HEK293 (cell line): ENCODE results near the gene PPP2CA.

Source experiments
- CTCF ChIA-PET: fragments of 350-600 bp; formaldehyde crosslinking; extraction: SDS; loops from one replicate; lab custom pipeline; 2021; ENCODE audit warnings: antibody characterized with exemption; lab: Yijun Ruan, JAX
- POLR2A ChIA-PET: fragments of 300-600 bp; formaldehyde crosslinking; extraction: SDS; loops from one replicate; lab custom pipeline; 2020; ENCODE audit warnings: antibody characterized with exemption, inconsistent platforms; lab: Yijun Ruan, JAX
- H3K27ac ChIP-seq: fragments of 200-500 bp; sonication (Bioruptor generic); 2 replicates; pipeline ENCODE4 v1.5.1; 2014; ENCODE audit warnings: low read depth, low read length, control low read depth, inconsistent platforms; ENCODE audit errors: extremely low read depth
- H3K36me3 ChIP-seq, 2 experiments: fragments of 200-500 bp in 1 of 2; sonication (Bioruptor generic) in 1 of 2; 1 replicate in 1 of 2; 2 replicates in 1 of 2; pipeline ENCODE4 v1.5.1; 2014 to 2017; ENCODE audit warnings: inconsistent platforms in 2 of 2, low read length in 2 of 2; ENCODE audit not compliant: control insufficient read depth in 2 of 2, insufficient read depth in 1 of 2
- H3K4me1 ChIP-seq: fragments of 200-500 bp; sonication (Bioruptor generic); 2 replicates; pipeline ENCODE4 v1.5.1; 2014; ENCODE audit warnings: mild to moderate bottlenecking, low read length, inconsistent platforms; ENCODE audit not compliant: control insufficient read depth, insufficient read depth
- H3K4me3 ChIP-seq: 2 replicates; pipeline ENCODE4 v1.5.1; 2011; ENCODE audit warnings: low read depth, mild to moderate bottlenecking, control low read depth, low read length, moderate library complexity
- H3K9me3 ChIP-seq: fragments of 200-500 bp; sonication (Bioruptor generic); 2 replicates; pipeline ENCODE4 v1.5.1; 2014; ENCODE audit warnings: low read depth, low read length, inconsistent platforms; ENCODE audit not compliant: control insufficient read depth, insufficient read depth
- RBAK ChIP-seq: fragments of 450-650 bp; formaldehyde crosslinking; IDR thresholded peaks from 2 replicates; pipeline ENCODE4 v1.5.1; 2016; ENCODE audit warnings: missing biosample characterization, missing genetic modification characterization
- SETDB1 ChIP-seq: IDR thresholded peaks from one replicate; pipeline ENCODE4 v1.6.1; 2017; ENCODE audit warnings: mild to moderate bottlenecking, low read length, moderate library complexity, mixed read lengths; ENCODE audit not compliant: insufficient read length
- SP7 ChIP-seq: fragments of 450-650 bp; formaldehyde crosslinking; IDR thresholded peaks from 2 replicates; pipeline ENCODE4 v1.5.1; 2016; ENCODE audit warnings: missing biosample characterization, missing genetic modification characterization
- ZBTB17 ChIP-seq: fragments of 450-650 bp; formaldehyde crosslinking; IDR thresholded peaks from 2 replicates; pipeline ENCODE4 v1.5.1; 2016; ENCODE audit warnings: missing biosample characterization, missing genetic modification characterization
- ZBTB8A ChIP-seq: fragments of 450-650 bp; formaldehyde crosslinking; IDR thresholded peaks from 2 replicates; pipeline ENCODE4 v1.5.1; 2016; ENCODE audit warnings: missing biosample characterization, missing genetic modification characterization
- ZNF335 ChIP-seq: fragments of 450-650 bp; formaldehyde crosslinking; conservative IDR thresholded peaks from 2 replicates; pipeline ENCODE4 v1.5.1; 2016; ENCODE audit warnings: missing biosample characterization, missing genetic modification characterization
- ZNF473 ChIP-seq: fragments of 450-650 bp; formaldehyde crosslinking; IDR thresholded peaks from 2 replicates; pipeline ENCODE4 v1.5.1; 2017; ENCODE audit warnings: missing biosample characterization, missing genetic modification characterization
- ZNF654 ChIP-seq: fragments of 450-650 bp; formaldehyde crosslinking; IDR thresholded peaks from 2 replicates; pipeline ENCODE4 v1.5.1; 2016; ENCODE audit warnings: low read depth, missing biosample characterization, missing genetic modification characterization
- ZNF792 ChIP-seq: fragments of 450-650 bp; formaldehyde crosslinking; IDR thresholded peaks from 2 replicates; pipeline ENCODE4 v1.5.1; 2016; ENCODE audit warnings: missing biosample characterization, missing genetic modification characterization
- TF ChIP-seq, protein P1 (sequence below): fragments of 450-650 bp; formaldehyde crosslinking; IDR thresholded peaks from 2 replicates; pipeline ENCODE4 v1.5.1; 2016; ENCODE audit warnings: missing biosample characterization, missing genetic modification characterization
- TF ChIP-seq, protein P2 (sequence below): fragments of 450-650 bp; formaldehyde crosslinking; IDR thresholded peaks from 2 replicates; pipeline ENCODE4 v1.5.1; 2016; ENCODE audit warnings: missing biosample characterization, missing genetic modification characterization
- TF ChIP-seq, protein P3 (sequence below): fragments of 450-650 bp; formaldehyde crosslinking; IDR thresholded peaks from 2 replicates; pipeline ENCODE4 v1.5.1; 2016; ENCODE audit warnings: missing biosample characterization, missing genetic modification characterization
- TF ChIP-seq, protein P4 (sequence below): fragments of 450-650 bp; formaldehyde crosslinking; IDR thresholded peaks from 2 replicates; pipeline ENCODE4 v1.5.1; 2016; ENCODE audit warnings: missing biosample characterization, missing genetic modification characterization

The PPP2CA gene

DNA sequence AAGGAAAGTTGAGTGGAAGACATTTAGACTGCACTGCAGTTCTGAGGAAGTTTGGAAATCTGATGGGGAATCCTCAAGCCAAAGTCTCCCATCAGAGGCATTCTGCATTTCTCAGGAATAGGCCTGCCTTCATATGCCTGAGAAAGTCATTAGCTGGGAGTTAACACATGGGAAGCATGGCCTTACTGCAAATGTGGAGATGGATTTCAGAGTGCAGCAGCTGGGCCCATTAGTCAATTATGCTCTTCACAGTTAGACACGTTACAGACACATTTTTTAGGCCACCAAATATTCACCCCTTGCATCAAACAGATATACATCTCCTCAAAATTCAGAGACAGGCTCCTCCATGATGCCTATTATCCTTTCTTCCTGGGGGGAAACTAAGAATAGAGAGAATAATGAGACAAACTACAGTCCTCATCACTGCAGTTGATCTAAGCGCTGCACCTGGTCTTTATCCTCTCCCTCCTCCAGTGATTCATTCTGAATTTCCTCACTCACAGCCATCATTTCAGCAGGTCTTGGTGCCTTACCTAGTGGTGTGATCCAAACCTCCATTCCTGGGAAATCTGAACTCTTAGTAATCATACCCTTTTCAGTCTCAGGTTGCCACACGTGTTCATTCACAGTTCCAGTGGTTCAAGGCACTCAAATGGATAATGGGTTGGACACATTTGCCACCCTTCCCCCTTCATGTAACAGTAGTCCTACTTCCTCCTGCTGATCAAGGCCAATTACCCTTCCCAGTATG is 47.9 kb upstream of the PPP2CA start:
- H3K36me3 ChIP-seq = no peaks in the 10 kb centered on the region
- POLR2A ChIA-PET = no interaction called here
- H3K27ac ChIP-seq = no peak overlapping the region
- TF ChIP-seq ZBTB17 (tag by site-specific recombination) (0 out of 2 replicates have a peak, but pooled peaks have one; percentile 28), ZBTB8A (tag by site-specific recombination) (no peak)
- TF ChIP-seq, protein P1, sequence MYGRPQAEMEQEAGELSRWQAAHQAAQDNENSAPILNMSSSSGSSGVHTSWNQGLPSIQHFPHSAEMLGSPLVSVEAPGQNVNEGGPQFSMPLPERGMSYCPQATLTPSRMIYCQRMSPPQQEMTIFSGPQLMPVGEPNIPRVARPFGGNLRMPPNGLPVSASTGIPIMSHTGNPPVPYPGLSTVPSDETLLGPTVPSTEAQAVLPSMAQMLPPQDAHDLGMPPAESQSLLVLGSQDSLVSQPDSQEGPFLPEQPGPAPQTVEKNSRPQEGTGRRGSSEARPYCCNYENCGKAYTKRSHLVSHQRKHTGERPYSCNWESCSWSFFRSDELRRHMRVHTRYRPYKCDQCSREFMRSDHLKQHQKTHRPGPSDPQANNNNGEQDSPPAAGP = no peak
- no peaks in the 10 kb centered on the region for H3K9me3 ChIP-seq
- peaks cover 6% of the 10 kb centered on the region for H3K4me1 ChIP-seq
- CTCF ChIA-PET = no interaction called here
- H3K4me3 ChIP-seq = no peak overlapping the region

DNA sequence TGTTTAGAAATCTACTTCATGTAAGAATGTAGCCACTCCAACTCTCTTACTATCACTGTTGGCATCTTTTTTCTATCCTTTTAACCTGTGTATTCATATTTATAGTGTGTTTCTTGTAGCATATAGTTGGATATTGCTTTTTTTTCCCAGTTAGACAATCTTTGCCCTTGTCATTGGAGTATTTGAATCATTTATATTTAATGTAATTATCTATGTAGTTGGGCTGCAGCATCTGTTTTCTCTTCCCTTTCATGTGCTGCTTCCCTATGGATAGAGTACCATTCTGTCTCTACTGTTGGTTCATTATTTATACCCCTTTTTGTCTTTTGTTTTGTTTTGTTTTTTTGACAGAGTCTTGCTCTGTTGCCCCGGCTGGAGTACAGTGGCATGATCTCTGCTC is 45.2 kb upstream of the PPP2CA start:
- H3K36me3 ChIP-seq = no peaks in the 10 kb centered on the region
- H3K4me3 ChIP-seq = no peak overlapping the region
- POLR2A ChIA-PET = interaction anchor here (1.4 kb wide), 1 partner anchor 45 kb away, joined by 4 read pairs; the partner anchor contains the start of gene PPP2CA
- CTCF ChIA-PET = no interaction called here
- no peaks in the 10 kb centered on the region for H3K9me3 ChIP-seq
- H3K27ac ChIP-seq = no peak overlapping the region
- peaks cover 1% of the 10 kb centered on the region for H3K4me1 ChIP-seq
- TF ChIP-seq ZNF792 (tag by site-specific recombination) = no peak
- peak; percentile 48 for TF ChIP-seq SETDB1

DNA sequence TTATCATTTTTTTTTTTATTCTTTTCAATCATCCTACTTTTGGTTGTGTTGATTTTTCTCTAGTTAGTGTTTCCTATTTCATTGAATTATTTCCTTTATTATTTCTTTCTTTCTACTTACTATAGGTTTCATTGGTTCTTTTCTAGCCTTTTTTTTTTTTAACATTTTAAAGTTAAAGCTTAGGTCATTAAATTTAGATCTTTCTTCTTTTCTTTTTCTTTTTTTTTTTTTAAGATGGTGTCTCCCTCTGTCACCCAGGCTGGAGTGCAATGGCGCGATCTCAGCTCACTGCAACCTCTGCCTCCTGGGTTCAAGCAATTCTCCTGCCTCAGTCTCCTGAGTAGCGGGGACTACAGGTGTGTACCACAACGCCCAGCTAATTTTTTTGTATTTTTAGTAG is 43.0 kb upstream of the PPP2CA start:
- CTCF ChIA-PET = interaction anchor here (0.6 to 1.2 kb wide), 2 partner anchors 10 to 26 kb away, joined by 3 to 5 read pairs; no protein-coding TSS in a partner anchor
- Histone ChIP-seq H3K36me3 (no peaks in the 10 kb centered on the region), H3K9me3 (peaks cover 4% of the 10 kb centered on the region; the same call in 1 of the 2 replicates), H3K4me3 (no peak overlapping the region), H3K27ac (no peak overlapping the region)
- TF ChIP-seq ZNF654 (tag by site-specific recombination) = no peak
- TF ChIP-seq, protein P2, sequence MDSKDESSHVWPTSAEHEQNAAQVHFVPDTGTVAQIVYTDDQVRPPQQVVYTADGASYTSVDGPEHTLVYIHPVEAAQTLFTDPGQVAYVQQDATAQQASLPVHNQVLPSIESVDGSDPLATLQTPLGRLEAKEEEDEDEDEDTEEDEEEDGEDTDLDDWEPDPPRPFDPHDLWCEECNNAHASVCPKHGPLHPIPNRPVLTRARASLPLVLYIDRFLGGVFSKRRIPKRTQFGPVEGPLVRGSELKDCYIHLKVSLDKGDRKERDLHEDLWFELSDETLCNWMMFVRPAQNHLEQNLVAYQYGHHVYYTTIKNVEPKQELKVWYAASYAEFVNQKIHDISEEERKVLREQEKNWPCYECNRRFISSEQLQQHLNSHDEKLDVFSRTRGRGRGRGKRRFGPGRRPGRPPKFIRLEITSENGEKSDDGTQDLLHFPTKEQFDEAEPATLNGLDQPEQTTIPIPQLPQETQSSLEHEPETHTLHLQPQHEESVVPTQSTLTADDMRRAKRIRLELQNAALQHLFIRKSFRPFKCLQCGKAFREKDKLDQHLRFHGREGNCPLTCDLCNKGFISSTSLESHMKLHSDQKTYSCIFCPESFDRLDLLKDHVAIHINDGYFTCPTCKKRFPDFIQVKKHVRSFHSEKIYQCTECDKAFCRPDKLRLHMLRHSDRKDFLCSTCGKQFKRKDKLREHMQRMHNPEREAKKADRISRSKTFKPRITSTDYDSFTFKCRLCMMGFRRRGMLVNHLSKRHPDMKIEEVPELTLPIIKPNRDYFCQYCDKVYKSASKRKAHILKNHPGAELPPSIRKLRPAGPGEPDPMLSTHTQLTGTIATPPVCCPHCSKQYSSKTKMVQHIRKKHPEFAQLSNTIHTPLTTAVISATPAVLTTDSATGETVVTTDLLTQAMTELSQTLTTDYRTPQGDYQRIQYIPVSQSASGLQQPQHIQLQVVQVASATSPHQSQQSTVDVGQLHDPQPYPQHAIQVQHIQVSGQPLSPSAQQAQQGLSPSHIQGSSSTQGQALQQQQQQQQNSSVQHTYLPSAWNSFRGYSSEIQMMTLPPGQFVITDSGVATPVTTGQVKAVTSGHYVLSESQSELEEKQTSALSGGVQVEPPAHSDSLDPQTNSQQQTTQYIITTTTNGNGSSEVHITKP (tag by site-specific recombination) = peak; percentile 74
- TF ChIP-seq, all 188 proteins: peak for 1
- POLR2A ChIA-PET = interaction anchor here (1.5 kb wide), 1 partner anchor 43 kb away, joined by 5 read pairs; the partner anchor contains the start of gene PPP2CA
- no peaks in the 10 kb centered on the region; the same call in 1 of the 2 replicates for H3K4me1 ChIP-seq

DNA sequence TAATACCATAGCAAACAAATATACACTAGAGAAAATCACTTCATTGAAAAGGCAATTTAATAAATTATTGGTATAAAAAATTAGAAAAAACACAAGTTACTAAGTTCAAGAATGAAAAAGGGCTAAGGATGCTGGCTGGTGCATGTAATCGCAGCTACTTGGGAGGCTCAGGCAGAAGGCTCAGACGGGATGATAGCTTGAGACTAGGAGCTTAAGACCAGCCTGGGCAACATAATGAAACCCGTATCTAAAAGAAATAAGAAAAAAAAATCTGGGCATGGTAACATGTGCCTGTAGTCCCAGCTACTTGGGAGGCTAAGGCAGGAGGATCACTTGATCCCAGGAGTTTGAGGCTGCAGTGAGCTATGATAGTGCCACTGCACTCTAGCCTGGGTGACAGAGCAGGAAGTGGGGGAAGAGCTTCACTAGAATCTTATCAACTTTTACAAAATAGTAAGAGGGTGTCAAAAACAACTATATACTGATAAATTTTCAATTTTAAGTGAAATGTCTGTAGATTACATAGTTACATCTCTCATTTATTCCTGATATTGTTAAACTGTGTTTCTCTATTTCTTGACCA is 42.2 kb upstream of the PPP2CA start:
- Histone ChIP-seq H3K27ac (no peak overlapping the region), H3K9me3 (peaks cover 4% of the 10 kb centered on the region; the same call in 1 of the 2 replicates), H3K36me3 (no peaks in the 10 kb centered on the region), H3K4me3 (no peak overlapping the region), H3K4me1 (no peaks in the 10 kb centered on the region; the same call in 1 of the 2 replicates)
- ChIA-PET CTCF (interaction anchor here (1.2 kb wide), 1 partner anchor 25 kb away, joined by 3 read pairs; no protein-coding TSS in a partner anchor), POLR2A (interaction anchor here (1.5 kb wide), 1 partner anchor 42 kb away, joined by 5 read pairs; the partner anchor contains the start of gene PPP2CA)
- TF ChIP-seq, protein P3, sequence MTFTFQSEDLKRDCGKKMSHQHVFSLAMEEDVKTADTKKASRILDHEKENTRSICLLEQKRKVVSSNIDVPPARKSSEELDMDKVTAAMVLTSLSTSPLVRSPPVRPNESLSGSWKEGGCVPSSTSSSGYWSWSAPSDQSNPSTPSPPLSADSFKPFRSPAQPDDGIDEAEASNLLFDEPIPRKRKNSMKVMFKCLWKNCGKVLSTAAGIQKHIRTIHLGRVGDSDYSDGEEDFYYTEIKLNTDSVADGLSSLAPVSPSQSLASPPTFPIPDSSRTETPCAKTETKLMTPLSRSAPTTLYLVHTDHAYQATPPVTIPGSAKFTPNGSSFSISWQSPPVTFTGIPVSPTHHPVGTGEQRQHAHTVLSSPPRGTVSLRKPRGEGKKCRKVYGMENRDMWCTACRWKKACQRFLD (tag by site-specific recombination) = no peak
- TF ChIP-seq, protein P4, sequence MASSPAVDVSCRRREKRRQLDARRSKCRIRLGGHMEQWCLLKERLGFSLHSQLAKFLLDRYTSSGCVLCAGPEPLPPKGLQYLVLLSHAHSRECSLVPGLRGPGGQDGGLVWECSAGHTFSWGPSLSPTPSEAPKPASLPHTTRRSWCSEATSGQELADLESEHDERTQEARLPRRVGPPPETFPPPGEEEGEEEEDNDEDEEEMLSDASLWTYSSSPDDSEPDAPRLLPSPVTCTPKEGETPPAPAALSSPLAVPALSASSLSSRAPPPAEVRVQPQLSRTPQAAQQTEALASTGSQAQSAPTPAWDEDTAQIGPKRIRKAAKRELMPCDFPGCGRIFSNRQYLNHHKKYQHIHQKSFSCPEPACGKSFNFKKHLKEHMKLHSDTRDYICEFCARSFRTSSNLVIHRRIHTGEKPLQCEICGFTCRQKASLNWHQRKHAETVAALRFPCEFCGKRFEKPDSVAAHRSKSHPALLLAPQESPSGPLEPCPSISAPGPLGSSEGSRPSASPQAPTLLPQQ (tag by site-specific recombination) = no peak
- 0 out of 2 replicates have a peak, but pooled peaks have one; percentile 41 for TF ChIP-seq ZNF335
- TF ChIP-seq ZNF473 (tag by site-specific recombination) = no peak
- 0 out of 2 replicates have a peak, but pooled peaks have one; percentile 1 for TF ChIP-seq SP7 (tag by site-specific recombination)
- no peak for TF ChIP-seq RBAK
